Mucosa of stomach (tissue), 1 donor: ENCODE measurements around the gene PFDN2.
A peak's percentile ranks its signal among the peaks of the same experiment; 100 is the strongest.
"Not testable (repeated sequence)": the region's sequence is repeated elsewhere in the genome, so short reads cannot be mapped to it uniquely, and the experiment has no call there.

Source experiments
- H3K27me3 ChIP-seq: one replicate; pipeline ENCODE4 v1.7.0; 2013; ENCODE audit warnings: mild to moderate bottlenecking, low read length; ENCODE audit not compliant: control insufficient read depth, insufficient read depth
- H3K36me3 ChIP-seq: one replicate; pipeline ENCODE4 v1.7.0; 2013; ENCODE audit warnings: low read length; ENCODE audit not compliant: control insufficient read depth, insufficient read depth
- H3K4me1 ChIP-seq: one replicate; pipeline ENCODE4 v1.7.0; 2013; ENCODE audit warnings: mild to moderate bottlenecking, low read length; ENCODE audit not compliant: control insufficient read depth, insufficient read depth
- H3K4me3 ChIP-seq: one replicate; pipeline ENCODE4 v1.7.0; 2013; ENCODE audit warnings: low read length
- H3K9ac ChIP-seq: one replicate; pipeline ENCODE4 v1.7.0; 2013; ENCODE audit warnings: mild to moderate bottlenecking, low read length, moderate library complexity
- H3K9me3 ChIP-seq: one replicate; pipeline ENCODE4 v1.7.0; 2013; ENCODE audit warnings: mild to moderate bottlenecking, low read length, moderate library complexity; ENCODE audit not compliant: control insufficient read depth
- donor health status: Pancreatic carcinoma.

The PFDN2 gene

DNA sequence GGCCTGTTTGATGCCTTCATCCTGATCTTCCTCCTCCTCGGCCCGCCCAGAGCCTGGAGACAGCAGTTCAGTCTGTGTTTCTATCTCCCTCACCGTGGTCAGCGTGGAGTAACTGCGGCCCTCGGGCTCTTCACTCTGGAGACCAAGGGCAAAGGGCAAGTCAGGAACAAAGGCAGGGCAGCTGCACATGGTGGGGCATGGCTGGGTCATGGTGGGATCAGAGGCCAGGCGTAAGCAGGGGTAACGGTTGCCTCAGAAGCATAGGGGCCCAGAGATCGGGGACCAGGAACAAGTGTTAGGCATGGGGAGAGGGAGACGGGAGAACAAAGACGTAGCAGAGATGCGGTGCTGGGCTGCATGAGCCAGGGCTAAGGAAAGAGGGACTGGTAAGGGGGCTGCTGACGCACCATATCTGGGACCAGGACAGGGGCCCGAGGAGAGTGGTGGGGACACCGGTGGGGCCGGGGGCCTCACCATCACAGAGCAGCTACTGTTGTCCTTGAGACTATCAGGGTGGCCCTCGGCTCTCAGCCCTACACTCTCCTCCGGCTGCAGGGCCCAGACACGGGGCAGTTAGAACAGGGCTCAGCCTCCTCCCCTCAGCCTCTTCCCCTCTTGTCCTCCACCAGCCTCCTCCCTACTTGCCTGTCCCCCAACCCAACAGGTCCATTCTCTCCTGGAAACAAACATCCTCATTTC, 44.9 kb downstream of the PFDN2 start:
- Histone ChIP-seq H3K36me3 (peaks cover 18% of the 10 kb centered on the region), H3K27me3 (no peaks in the 10 kb centered on the region), H3K4me1 (peaks cover 40% of the 10 kb centered on the region), H3K9me3 (no peaks in the 10 kb centered on the region), H3K9ac (no peak overlapping the region), H3K4me3 (no peak overlapping the region)

- H3K4me1 ChIP-seq = peaks cover 40% of the 10 kb centered on the region
These were observed 45.9 kb downstream of the PFDN2 start for GRCh38 chr1:161071886-161072371.

DNA sequence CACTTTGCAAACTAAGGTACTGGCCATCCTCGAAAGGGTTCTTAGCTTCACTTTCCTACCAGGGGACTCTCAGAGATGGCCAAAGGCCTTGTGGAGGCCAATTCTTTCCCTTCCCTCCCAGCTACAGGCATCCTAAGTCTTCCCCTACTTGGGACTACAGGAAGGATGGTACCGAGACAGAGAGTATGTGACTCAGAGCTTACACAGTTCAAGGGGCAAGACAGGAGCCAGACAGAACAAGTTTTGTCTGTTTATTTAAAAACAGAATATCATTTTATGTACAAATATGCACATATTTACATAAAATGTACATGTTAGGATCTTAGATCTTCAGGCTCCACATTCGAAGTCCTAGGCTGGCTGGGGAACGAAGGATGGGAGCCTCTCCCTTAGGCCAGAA, 47.1 kb downstream of the PFDN2 start:
- no peaks in the 10 kb centered on the region for H3K27me3 ChIP-seq
- no peak overlapping the region for H3K4me3 ChIP-seq
- H3K4me1 ChIP-seq = peaks cover 40% of the 10 kb centered on the region
- no peak overlapping the region for H3K9ac ChIP-seq
- no peaks in the 10 kb centered on the region for H3K9me3 ChIP-seq
- H3K36me3 ChIP-seq = peaks cover 13% of the 10 kb centered on the region

More at GRCh38 chr1:161071886-161072371, 45.9 kb downstream of the PFDN2 start:
- H3K9ac ChIP-seq = no peak overlapping the region
- H3K27me3 ChIP-seq = no peaks in the 10 kb centered on the region
- H3K4me3 ChIP-seq = no peak overlapping the region
- H3K9me3 ChIP-seq = no peaks in the 10 kb centered on the region
- H3K36me3 ChIP-seq = peaks cover 13% of the 10 kb centered on the region

GRCh38 chr1:161069731-161070270, 48.0 kb downstream of the PFDN2 start, which contains the start of gene ARHGAP30:
ARHGAP30 (minus strand) TSS chr1:161069891; CDS start chr1:161069624, 267 bp downstream.
- no peaks in the 10 kb centered on the region for H3K9me3 ChIP-seq
- H3K36me3 ChIP-seq = peaks cover 13% of the 10 kb centered on the region
- no peaks in the 10 kb centered on the region for H3K27me3 ChIP-seq
- H3K4me3 ChIP-seq = no peak within 1 kb of the TSS
- peaks cover 36% of the 10 kb centered on the region for H3K4me1 ChIP-seq
- H3K9ac ChIP-seq = peak within 1 kb of the TSS; percentile 29

DNA sequence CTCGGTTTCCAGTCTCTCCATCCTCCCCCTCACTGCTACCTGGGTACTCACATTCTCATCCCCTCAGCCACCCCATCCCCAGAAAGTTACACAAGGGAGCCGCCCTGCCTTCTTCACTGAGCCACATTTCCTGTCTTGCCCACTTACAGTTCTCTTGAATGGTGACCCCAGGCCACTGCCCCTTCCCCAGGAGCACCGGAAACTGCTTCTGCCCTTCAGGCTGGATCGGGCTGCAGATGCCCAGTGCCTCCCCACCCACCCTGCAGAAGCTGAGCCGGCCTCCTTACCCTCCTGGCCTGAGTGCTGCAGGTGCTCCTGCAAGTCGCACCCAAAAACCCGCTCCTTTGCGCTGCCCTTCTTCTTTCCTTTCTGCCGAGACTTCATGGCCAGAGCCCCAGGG, 48.6 kb downstream of the PFDN2 start:
- H3K36me3 ChIP-seq = peaks cover 12% of the 10 kb centered on the region
- H3K9ac ChIP-seq = peak overlapping the region; percentile 29

GRCh38 chr1:161068306-161069234, 49.3 kb downstream of the PFDN2 start:
- Histone ChIP-seq H3K4me1 (peaks cover 24% of the 10 kb centered on the region), H3K9me3 (no peaks in the 10 kb centered on the region), H3K4me3 (no peak overlapping the region), H3K36me3 (peaks cover 5% of the 10 kb centered on the region), H3K9ac (peak overlapping the region; percentile 29), H3K27me3 (no peaks in the 10 kb centered on the region)

More for the DNA sequence above, 48.6 kb downstream of the PFDN2 start:
- no peak overlapping the region for H3K4me3 ChIP-seq
- no peaks in the 10 kb centered on the region for H3K9me3 ChIP-seq
- no peaks in the 10 kb centered on the region for H3K27me3 ChIP-seq
- peaks cover 31% of the 10 kb centered on the region for H3K4me1 ChIP-seq

DNA sequence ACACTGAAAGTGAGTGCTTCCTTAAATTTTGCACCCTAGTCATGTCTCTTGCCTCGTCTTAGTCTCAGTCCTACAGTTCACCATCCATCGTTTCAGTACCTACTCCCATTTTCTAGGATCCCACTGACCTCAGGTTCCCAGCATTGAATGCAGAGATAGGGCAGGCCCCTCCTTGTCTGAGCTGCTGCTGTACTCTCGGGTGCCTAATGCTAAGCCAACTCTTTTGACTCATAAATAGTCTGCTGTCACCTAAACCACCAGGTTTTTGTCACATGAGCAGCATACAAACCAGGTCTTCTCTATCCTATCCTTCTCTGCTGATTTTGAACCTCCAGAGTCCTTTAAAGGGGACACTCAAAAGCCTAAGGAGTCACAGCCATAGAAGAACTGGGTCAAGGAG, 51.1 kb downstream of the PFDN2 start:
- Histone ChIP-seq H3K9ac (no peak overlapping the region), H3K4me3 (no peak overlapping the region), H3K36me3 (no peaks in the 10 kb centered on the region), H3K27me3 (no peaks in the 10 kb centered on the region), H3K9me3 (no peaks in the 10 kb centered on the region), H3K4me1 (peaks cover 22% of the 10 kb centered on the region)

- peaks cover 22% of the 10 kb centered on the region for H3K4me1 ChIP-seq
- H3K36me3 ChIP-seq, H3K9me3 ChIP-seq, H3K9ac ChIP-seq, H3K4me3 ChIP-seq, H3K27me3 ChIP-seq: not testable (repeated sequence)
These were observed 52.2 kb downstream of the PFDN2 start for GRCh38 chr1:161065681-161066080.

- not testable (repeated sequence) for H3K9me3 ChIP-seq, H3K36me3 ChIP-seq, H3K4me3 ChIP-seq, H3K27me3 ChIP-seq, H3K9ac ChIP-seq
- H3K4me1 ChIP-seq = peaks cover 17% of the 10 kb centered on the region
These were observed 53.9 kb downstream of the PFDN2 start for GRCh38 chr1:161063936-161064335.

DNA sequence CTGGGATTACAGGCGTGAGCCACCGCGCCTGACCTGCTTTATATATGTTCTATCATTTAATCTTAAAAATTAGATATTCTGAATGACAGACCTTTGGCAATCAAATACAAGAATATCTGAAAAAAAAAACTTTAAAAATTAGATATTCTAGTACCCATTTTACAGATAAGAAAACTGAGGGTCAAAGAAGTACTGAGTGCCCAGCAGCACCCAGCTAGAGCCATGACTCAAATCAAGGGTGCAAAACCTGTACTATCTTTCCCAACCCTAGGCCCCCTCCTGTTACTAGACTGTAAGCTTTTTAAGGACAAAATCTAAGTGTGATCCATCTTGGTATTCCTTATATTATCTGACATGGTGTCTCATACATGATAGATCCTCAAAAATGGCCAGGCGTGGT, 56.4 kb downstream of the PFDN2 start:
- no peaks in the 10 kb centered on the region for H3K27me3 ChIP-seq

DNA sequence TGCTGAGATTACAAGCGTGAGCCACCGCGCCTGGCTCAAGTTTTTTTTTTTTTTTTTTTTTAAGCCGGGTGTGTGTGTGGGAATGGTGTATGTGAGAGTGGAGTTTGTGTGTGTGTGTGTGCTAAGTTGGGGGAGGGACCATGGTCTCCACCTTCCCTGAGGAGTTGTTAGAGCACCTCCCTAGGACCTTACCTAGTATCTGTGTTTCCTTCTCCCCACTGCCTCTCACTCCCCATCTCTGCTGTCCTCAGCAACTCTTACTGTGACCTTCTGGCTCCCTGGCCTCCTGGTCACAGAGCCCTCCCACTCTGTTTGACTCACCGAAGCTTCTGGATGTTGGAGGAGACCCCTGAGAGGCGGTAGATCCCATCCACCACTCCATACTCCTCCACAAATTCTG, 58.5 kb downstream of the PFDN2 start:
- Histone ChIP-seq H3K9ac (no peak overlapping the region), H3K4me1 (peaks cover 7% of the 10 kb centered on the region), H3K27me3 (no peaks in the 10 kb centered on the region), H3K9me3 (no peaks in the 10 kb centered on the region), H3K4me3 (no peak overlapping the region), H3K36me3 (no peaks in the 10 kb centered on the region)

More for the DNA sequence above, 56.4 kb downstream of the PFDN2 start:
- no peaks in the 10 kb centered on the region for H3K36me3 ChIP-seq
- peaks cover 7% of the 10 kb centered on the region for H3K4me1 ChIP-seq
- H3K9ac ChIP-seq = no peak overlapping the region
- no peaks in the 10 kb centered on the region for H3K9me3 ChIP-seq
- no peak overlapping the region for H3K4me3 ChIP-seq

- no peaks in the 10 kb centered on the region for H3K9me3 ChIP-seq
- peaks cover 10% of the 10 kb centered on the region for H3K4me1 ChIP-seq
- no peak overlapping the region for H3K9ac ChIP-seq
- H3K4me3 ChIP-seq = no peak overlapping the region
- no peaks in the 10 kb centered on the region for H3K36me3 ChIP-seq
- H3K27me3 ChIP-seq = no peaks in the 10 kb centered on the region
These were observed 63.0 kb downstream of the PFDN2 start for GRCh38 chr1:161054805-161055204.
